ENCODE results near the gene OGFOD1.
A peak's percentile ranks its signal among the peaks of the same experiment; 100 is the strongest.

Gene OGFOD1

DNA sequence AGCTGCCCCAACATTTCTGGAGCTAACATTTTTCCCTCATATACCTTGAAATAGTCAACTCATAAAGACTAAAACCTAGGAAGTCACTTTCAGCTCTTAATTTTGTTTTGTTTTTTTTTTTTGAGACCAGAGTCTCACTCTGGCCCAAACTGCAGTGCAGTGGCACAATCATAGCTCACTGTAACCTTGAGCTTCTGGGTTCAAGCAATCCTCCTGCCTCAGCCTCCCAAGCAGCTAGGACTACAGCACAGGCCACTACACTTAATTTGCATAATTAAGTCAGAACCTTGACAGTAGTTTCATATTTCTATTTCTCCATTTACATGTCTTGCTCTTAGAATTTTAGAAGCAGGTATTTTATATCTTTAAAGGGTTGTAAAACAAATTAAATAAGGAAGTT is 30.7 kb upstream of the OGFOD1 start:
- no peaks in the 10 kb centered on the region for H3K27me3 ChIP-seq (ENCODE audit: control insufficient read depth in 1 of 2, insufficient read depth in 2 of 2, low read length in 2 of 2)
- no peak overlapping the region for H3K4me3 ChIP-seq (ENCODE audit: low read depth in 1 of 2, low read length in 2 of 2)
- H3K36me3 ChIP-seq (ENCODE audit: insufficient read depth, low read length): no peaks in the 10 kb centered on the region
- no peaks in the 10 kb centered on the region for H3K9me3 ChIP-seq (ENCODE audit: low read length)
- peaks cover 23% of the 10 kb centered on the region for H3K4me1 ChIP-seq (ENCODE audit: insufficient read depth, low read length)
- no peak overlapping the region for H3K27ac ChIP-seq (ENCODE audit: low read depth, low read length)
- H3K9ac ChIP-seq (ENCODE audit: low read length): no peak overlapping the region

GRCh38 chr16:56421313-56421712 is 30.0 kb upstream of the OGFOD1 start:
- no peaks in the 10 kb centered on the region for H3K27me3 ChIP-seq (ENCODE audit: control insufficient read depth in 1 of 2, insufficient read depth in 2 of 2, low read length in 2 of 2)
- H3K9ac ChIP-seq (ENCODE audit: low read length): no peak overlapping the region
- no peak overlapping the region for H3K4me3 ChIP-seq (ENCODE audit: low read depth in 1 of 2, low read length in 2 of 2)
- peaks cover 23% of the 10 kb centered on the region for H3K4me1 ChIP-seq (ENCODE audit: insufficient read depth, low read length)
- H3K36me3 ChIP-seq (ENCODE audit: insufficient read depth, low read length): no peaks in the 10 kb centered on the region
- H3K9me3 ChIP-seq (ENCODE audit: low read length): no peaks in the 10 kb centered on the region
- H3K27ac ChIP-seq (ENCODE audit: low read depth, low read length): no peak overlapping the region

- Histone ChIP-seq H3K4me1 (ENCODE audit: insufficient read depth, low read length) (peaks cover 23% of the 10 kb centered on the region), H3K27ac (ENCODE audit: low read depth, low read length) (no peak overlapping the region), H3K36me3 (ENCODE audit: insufficient read depth, low read length) (no peaks in the 10 kb centered on the region), H3K4me3 (ENCODE audit: low read depth in 1 of 2, low read length in 2 of 2) (no peak overlapping the region), H3K9ac (ENCODE audit: low read length) (no peak overlapping the region), H3K27me3 (ENCODE audit: control insufficient read depth in 1 of 2, insufficient read depth in 2 of 2, low read length in 2 of 2) (no peaks in the 10 kb centered on the region), H3K9me3 (ENCODE audit: low read length) (no peaks in the 10 kb centered on the region)
Observed at GRCh38 chr16:56421976-56422669, 29.2 kb upstream of the OGFOD1 start.

DNA sequence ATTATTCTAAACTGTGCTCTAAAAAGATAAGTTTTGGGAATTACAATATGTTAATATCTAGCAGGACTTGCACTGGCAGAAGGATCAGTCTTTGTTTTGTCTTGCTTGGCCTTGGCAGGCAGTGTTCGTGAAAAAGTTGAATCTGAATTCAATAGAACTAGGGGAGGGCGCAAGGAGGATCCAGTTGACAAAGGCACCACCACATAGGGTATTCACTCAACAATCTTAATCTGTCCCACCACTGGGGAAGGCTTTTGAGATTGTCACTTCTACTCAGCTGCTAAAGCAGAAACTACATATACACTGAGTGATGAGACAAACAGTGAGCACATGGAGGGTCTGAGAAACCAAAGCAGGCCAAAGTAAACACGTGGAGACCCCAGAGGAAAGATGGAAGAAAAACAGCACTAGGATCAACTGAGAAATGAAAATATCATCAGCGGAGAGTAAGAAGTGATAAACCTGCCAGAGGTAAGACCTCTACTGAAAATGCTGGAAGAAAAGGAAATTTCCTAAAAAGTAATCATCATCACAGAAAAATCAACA is 28.4 kb upstream of the OGFOD1 start:
- Histone ChIP-seq H3K4me1 (ENCODE audit: insufficient read depth, low read length) (peaks cover 23% of the 10 kb centered on the region), H3K27ac (ENCODE audit: low read depth, low read length) (no peak overlapping the region), H3K4me3 (ENCODE audit: low read depth in 1 of 2, low read length in 2 of 2) (no peak overlapping the region), H3K9me3 (ENCODE audit: low read length) (no peaks in the 10 kb centered on the region), H3K9ac (ENCODE audit: low read length) (no peak overlapping the region), H3K36me3 (ENCODE audit: insufficient read depth, low read length) (no peaks in the 10 kb centered on the region), H3K27me3 (ENCODE audit: control insufficient read depth in 1 of 2, insufficient read depth in 2 of 2, low read length in 2 of 2) (no peaks in the 10 kb centered on the region)

DNA sequence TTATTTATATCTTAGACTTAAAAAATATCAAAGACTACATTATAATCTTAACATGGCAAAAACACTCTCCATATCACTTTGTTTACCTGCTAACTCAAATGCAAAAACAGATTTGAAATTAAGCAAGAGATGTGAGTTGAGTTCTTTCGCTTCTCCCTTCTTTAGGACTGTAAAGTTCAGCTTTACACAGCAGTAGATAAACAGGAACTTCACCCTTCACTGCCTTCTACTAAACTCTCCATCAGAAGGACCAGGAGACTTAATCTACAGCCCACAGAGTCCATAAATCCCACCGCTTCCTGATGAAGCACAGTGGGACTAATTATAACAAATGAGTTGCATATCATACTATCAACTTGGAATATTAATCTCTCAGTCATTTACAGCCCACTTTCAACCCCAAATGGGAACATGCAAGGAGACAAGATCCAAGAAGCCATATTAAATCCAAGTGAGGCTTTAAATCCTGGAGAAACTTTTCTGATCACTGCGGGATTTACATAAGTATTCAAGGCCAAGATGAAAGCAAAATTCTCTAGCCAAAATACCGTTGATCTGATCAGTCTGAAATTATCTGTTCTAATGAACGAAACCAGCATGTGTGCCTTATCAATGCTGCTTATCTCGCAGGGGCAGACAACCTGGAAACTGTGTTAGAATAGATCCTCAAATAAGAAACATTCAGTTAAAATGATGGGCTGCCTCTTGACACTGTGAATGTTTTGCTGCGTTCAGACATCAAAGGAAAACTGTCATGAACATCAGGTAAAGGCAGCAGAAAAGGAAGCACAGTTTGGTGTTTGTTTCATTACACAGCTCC is 27.6 kb upstream of the OGFOD1 start:
- Histone ChIP-seq H3K27me3 (ENCODE audit: control insufficient read depth in 1 of 2, insufficient read depth in 2 of 2, low read length in 2 of 2) (no peaks in the 10 kb centered on the region), H3K9ac (ENCODE audit: low read length) (peak overlapping the region; percentile 79), H3K27ac (ENCODE audit: low read depth, low read length) (peak overlapping the region; percentile 73), H3K4me3 (ENCODE audit: low read depth in 1 of 2, low read length in 2 of 2) (peak overlapping the region; percentile 59 to 88), H3K36me3 (ENCODE audit: insufficient read depth, low read length) (no peaks in the 10 kb centered on the region), H3K4me1 (ENCODE audit: insufficient read depth, low read length) (peaks cover 23% of the 10 kb centered on the region), H3K9me3 (ENCODE audit: low read length) (no peaks in the 10 kb centered on the region)

DNA sequence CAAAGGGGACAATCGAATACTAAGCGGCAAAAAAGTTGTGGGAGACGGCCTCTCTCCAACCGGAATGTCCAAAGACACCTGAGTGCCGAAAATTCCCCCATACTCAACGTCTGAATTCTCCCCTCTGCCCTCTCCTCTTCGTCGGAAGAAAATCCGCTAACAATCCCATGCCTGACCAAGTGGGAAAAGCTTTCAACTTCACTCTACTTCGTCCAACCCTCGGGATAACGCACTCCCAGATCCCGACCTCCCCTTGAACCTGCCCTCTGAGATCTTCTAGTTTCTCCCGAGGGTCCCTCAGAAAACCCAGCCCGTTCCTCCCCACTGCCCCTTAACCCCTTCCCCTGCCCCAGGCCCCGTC is 27.0 kb upstream of the OGFOD1 start:
- Histone ChIP-seq H3K4me1 (ENCODE audit: insufficient read depth, low read length) (peaks cover 23% of the 10 kb centered on the region), H3K27me3 (ENCODE audit: control insufficient read depth in 1 of 2, insufficient read depth in 2 of 2, low read length in 2 of 2) (no peaks in the 10 kb centered on the region), H3K4me3 (ENCODE audit: low read depth in 1 of 2, low read length in 2 of 2) (peak overlapping the region; percentile 59 to 88), H3K9me3 (ENCODE audit: low read length) (no peaks in the 10 kb centered on the region), H3K9ac (ENCODE audit: low read length) (peak overlapping the region; percentile 79), H3K27ac (ENCODE audit: low read depth, low read length) (peak overlapping the region; percentile 73), H3K36me3 (ENCODE audit: insufficient read depth, low read length) (no peaks in the 10 kb centered on the region)

DNA sequence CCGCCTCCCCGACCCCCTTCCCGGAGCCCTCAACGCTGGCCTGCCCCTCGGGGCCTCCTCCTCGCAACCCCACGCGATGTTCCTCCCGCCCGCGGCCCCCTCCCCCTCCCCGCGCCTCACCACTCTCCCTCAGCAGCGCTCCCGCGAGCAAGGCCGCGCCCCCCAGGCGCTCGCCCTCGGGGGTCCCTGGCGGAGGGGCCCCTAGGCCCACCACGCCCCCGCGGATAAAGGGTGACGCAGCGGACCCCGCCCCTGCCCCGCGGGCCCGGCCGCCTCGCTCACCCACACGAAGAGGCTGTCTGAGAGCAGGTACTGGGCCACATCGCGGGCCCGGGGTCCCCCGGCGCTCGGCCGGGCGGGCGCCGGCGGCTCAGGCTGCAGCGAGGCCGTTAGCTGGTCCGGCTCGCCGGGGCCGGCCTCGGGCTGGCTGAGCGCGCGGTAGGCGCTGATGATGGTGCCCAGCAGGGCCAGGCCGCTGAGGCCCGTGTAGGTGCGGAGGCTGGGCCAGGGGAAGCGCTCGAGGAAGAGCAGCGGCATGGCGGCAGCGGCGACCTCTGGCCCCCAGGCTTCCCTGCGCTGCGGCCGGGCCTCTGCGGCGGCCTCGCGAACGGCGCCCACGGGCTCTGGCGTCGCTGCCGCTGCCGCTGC is 26.4 kb upstream of the OGFOD1 start:
- H3K36me3 ChIP-seq (ENCODE audit: insufficient read depth, low read length): no peaks in the 10 kb centered on the region
- no peaks in the 10 kb centered on the region for H3K27me3 ChIP-seq (ENCODE audit: control insufficient read depth in 1 of 2, insufficient read depth in 2 of 2, low read length in 2 of 2)
- peaks cover 23% of the 10 kb centered on the region for H3K4me1 ChIP-seq (ENCODE audit: insufficient read depth, low read length)
- H3K9ac ChIP-seq (ENCODE audit: low read length): peak overlapping the region; percentile 79
- H3K9me3 ChIP-seq (ENCODE audit: low read length): no peaks in the 10 kb centered on the region
- H3K27ac ChIP-seq (ENCODE audit: low read depth, low read length): peak overlapping the region; percentile 73
- H3K4me3 ChIP-seq (ENCODE audit: low read depth in 1 of 2, low read length in 2 of 2): peak overlapping the region; percentile 59 to 88

DNA sequence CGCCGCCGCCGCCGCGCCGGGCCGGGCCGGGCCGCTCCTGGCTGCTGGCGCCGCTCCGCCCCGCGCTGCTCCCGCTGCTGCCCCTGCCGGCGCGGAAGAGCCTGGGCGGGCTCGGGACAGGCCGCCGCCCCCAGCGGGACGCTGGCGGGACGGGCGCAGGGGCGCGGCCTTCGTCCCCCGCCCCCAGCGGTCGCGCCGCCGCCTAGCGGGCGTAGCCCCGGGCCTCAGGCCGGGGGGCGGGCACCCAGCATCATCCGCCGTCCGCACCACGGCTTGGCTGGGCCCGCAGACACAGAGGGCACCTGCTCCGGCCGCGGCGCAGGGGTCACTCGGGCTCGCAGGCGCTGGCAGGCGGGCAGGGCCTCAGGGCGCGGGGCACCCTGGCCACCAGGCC is 25.9 kb upstream of the OGFOD1 start, which contains the start of gene AMFR:
AMFR (minus strand) TSS at position 107 of the 394 bp plus-strand sequence. CDS start 218 bp downstream, outside the sequence.
- H3K36me3 ChIP-seq (ENCODE audit: insufficient read depth, low read length): peaks cover 4% of the 10 kb centered on the region
- no peaks in the 10 kb centered on the region for H3K9me3 ChIP-seq (ENCODE audit: low read length)
- H3K9ac ChIP-seq (ENCODE audit: low read length): peak within 1 kb of the TSS; percentile 79
- no peaks in the 10 kb centered on the region for H3K27me3 ChIP-seq (ENCODE audit: control insufficient read depth in 1 of 2, insufficient read depth in 2 of 2, low read length in 2 of 2)
- H3K4me3 ChIP-seq (ENCODE audit: low read depth in 1 of 2, low read length in 2 of 2): peak within 1 kb of the TSS; percentile 59 to 88
- peak within 1 kb of the TSS; percentile 73 for H3K27ac ChIP-seq (ENCODE audit: low read depth, low read length)
- H3K4me1 ChIP-seq (ENCODE audit: insufficient read depth, low read length): peaks cover 23% of the 10 kb centered on the region

DNA sequence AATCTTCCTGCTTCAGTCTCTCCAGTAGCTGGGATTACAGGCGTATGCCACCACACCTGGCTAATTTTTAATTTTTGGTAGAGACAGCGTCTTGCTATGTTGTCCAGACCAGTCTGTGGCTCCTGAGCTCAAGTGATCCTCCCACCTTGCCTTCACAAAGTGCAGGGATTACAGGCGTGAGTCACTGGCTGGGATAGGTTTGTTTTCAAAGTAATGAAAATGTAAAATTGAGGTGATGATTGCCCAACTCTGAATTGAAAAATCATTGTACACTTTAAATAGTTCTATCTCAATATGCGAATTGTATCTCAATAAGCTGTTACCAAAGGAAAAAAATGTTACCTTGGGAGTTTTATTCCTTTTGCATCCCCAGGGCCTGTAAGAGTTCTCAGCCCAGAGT is 24.8 kb upstream of the OGFOD1 start:
- peaks cover 6% of the 10 kb centered on the region for H3K36me3 ChIP-seq (ENCODE audit: insufficient read depth, low read length)
- H3K4me3 ChIP-seq (ENCODE audit: low read depth in 1 of 2, low read length in 2 of 2): no peak overlapping the region
- H3K9me3 ChIP-seq (ENCODE audit: low read length): no peaks in the 10 kb centered on the region
- H3K9ac ChIP-seq (ENCODE audit: low read length): no peak overlapping the region
- no peaks in the 10 kb centered on the region for H3K27me3 ChIP-seq (ENCODE audit: control insufficient read depth in 1 of 2, insufficient read depth in 2 of 2, low read length in 2 of 2)
- H3K27ac ChIP-seq (ENCODE audit: low read depth, low read length): no peak overlapping the region
- peaks cover 23% of the 10 kb centered on the region for H3K4me1 ChIP-seq (ENCODE audit: insufficient read depth, low read length)

DNA sequence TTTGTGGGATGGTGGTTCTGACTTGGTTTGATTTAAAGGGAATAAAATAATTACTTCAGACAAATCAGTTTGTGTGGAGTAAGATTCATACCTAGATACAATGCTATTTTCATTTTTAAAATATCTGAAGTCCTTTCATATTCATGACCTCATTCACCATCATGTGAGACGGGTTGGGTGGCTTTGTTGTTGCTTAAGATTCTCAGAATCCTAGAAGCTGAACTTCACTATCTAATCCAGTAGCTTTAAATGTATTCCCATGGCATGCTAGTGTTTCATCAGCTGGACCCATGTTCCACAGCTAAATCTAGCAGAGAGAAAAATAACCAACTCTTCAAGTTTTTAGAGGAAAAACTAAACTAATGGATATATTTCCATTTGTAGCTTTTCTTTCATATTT is 23.3 kb upstream of the OGFOD1 start:
- Histone ChIP-seq H3K4me1 (ENCODE audit: insufficient read depth, low read length) (peaks cover 12% of the 10 kb centered on the region), H3K9me3 (ENCODE audit: low read length) (no peaks in the 10 kb centered on the region), H3K27ac (ENCODE audit: low read depth, low read length) (no peak overlapping the region), H3K9ac (ENCODE audit: low read length) (no peak overlapping the region), H3K36me3 (ENCODE audit: insufficient read depth, low read length) (peaks cover 16% of the 10 kb centered on the region), H3K27me3 (ENCODE audit: control insufficient read depth in 1 of 2, insufficient read depth in 2 of 2, low read length in 2 of 2) (no peaks in the 10 kb centered on the region), H3K4me3 (ENCODE audit: low read depth in 1 of 2, low read length in 2 of 2) (no peak overlapping the region)

- Histone ChIP-seq H3K27me3 (ENCODE audit: control insufficient read depth in 1 of 2, insufficient read depth in 2 of 2, low read length in 2 of 2) (no peaks in the 10 kb centered on the region), H3K4me3 (ENCODE audit: low read depth in 1 of 2, low read length in 2 of 2) (no peak overlapping the region), H3K36me3 (ENCODE audit: insufficient read depth, low read length) (peaks cover 59% of the 10 kb centered on the region), H3K27ac (ENCODE audit: low read depth, low read length) (no peak overlapping the region), H3K4me1 (ENCODE audit: insufficient read depth, low read length) (no peaks in the 10 kb centered on the region), H3K9me3 (ENCODE audit: low read length) (no peaks in the 10 kb centered on the region), H3K9ac (ENCODE audit: low read length) (no peak overlapping the region)
Observed at GRCh38 chr16:56436258-56436657, 15.1 kb upstream of the OGFOD1 start.

Measured in muscle layer of colon (tissue), 2 donors.